Naive B cell (primary cell): ENCODE measurements around the gene TACR1. TPM values are rescaled to one million over a fixed set of nuclear protein-coding genes. Genes with fewer than 3 reads are reported as not detected.
"Not testable (repeated sequence)": the region's sequence is repeated elsewhere in the genome, so short reads cannot be mapped to it uniquely, and the experiment has no call there.

Source experiments
- ATAC-seq, 2 donors: fragments of 150-1000 bp; cut with Tn5 transposase; 2 replicates each; pipeline ENCODE4 v1.10.0; 2021; ENCODE audit warnings: low read depth in 2 of 2, mild to moderate bottlenecking in 2 of 2, moderate library complexity in 2 of 2
- DNase-seq: peaks from one replicate; pipeline ENCODE4 v3.0.0; 2022
- H3K27ac Mint-ChIP-seq, 6 donors: one replicate each; pipeline ENCODE4 v1.8.0; 2020 to 2022; ENCODE audit warnings: mild to moderate bottlenecking in 6 of 6, mixed read lengths in 6 of 6, moderate library complexity in 5 of 6, inconsistent platforms in 2 of 6
- H3K27me3 Mint-ChIP-seq, 3 donors: one replicate each; pipeline ENCODE4 v1.8.0; 2021 to 2022; ENCODE audit warnings: mixed read lengths in 3 of 3, mild to moderate bottlenecking in 1 of 3
- H3K36me3 Mint-ChIP-seq, 2 donors: one replicate each; pipeline ENCODE4 v1.8.0; 2020 to 2022; ENCODE audit warnings: mixed read lengths in 2 of 2, inconsistent platforms in 1 of 2, mild to moderate bottlenecking in 1 of 2
- H3K4me1 Mint-ChIP-seq, 3 donors: one replicate each; pipeline ENCODE4 v1.8.0; 2020 to 2022; ENCODE audit warnings: mixed read lengths in 3 of 3, inconsistent platforms in 1 of 3, mild to moderate bottlenecking in 1 of 3, moderate library complexity in 1 of 3
- H3K4me3 Mint-ChIP-seq, 8 donors: one replicate each; pipeline ENCODE4 v1.8.0; 2020 to 2022; ENCODE audit warnings: mild to moderate bottlenecking in 8 of 8, mixed read lengths in 8 of 8, moderate library complexity in 8 of 8, inconsistent platforms in 2 of 8
- H3K9me3 Mint-ChIP-seq, 7 donors: one replicate each; pipeline ENCODE4 v1.8.0; 2020 to 2022; ENCODE audit warnings: mixed read lengths in 7 of 7, mild to moderate bottlenecking in 5 of 7, inconsistent platforms in 2 of 7, moderate library complexity in 1 of 7
- polyA plus RNA-seq, 6 donors: library from polyadenylated mRNA; unstranded; fragments of 300-500 nt; fragmentation: Illumina TruSeq; gene quantifications; one replicate each; pipeline ENCODE4 v1.2.3, GENCODE V29; 2021; ENCODE audit warnings: low read depth in 6 of 6

The TACR1 gene
- polyA plus RNA-seq, 6 donors from 2014 or later: 0.04 to 0.15 (median 0.14) TPM; not detected in 3

DNA sequence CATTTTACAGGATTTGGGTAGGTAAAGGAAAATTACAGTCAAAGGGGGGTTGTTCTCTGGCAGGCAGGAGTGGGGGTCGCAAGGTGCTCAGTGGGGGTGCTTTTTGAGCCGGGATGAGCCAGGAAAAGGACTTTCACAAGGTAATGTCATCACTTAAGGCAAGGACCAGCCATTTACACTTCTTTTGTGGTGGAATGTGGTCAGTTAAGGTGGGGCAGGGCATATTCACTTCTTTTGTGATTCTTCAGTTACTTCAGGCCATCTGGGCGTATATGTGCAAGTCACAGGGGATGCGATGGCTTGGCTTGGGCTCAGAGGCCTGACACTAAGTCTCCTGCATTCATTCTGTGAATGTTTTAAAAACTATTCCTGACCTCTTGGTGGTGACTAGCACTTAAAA lies 19.9 kb upstream of the TACR1 start:
- not testable (repeated sequence) for H3K4me3 Mint-ChIP-seq, H3K9me3 Mint-ChIP-seq, H3K4me1 Mint-ChIP-seq, DNase-seq, ATAC-seq, H3K36me3 Mint-ChIP-seq, H3K27ac Mint-ChIP-seq
- H3K27me3 Mint-ChIP-seq: peaks cover 19 to 38% (median 37%) of the 10 kb centered on the region in 3 donors

DNA sequence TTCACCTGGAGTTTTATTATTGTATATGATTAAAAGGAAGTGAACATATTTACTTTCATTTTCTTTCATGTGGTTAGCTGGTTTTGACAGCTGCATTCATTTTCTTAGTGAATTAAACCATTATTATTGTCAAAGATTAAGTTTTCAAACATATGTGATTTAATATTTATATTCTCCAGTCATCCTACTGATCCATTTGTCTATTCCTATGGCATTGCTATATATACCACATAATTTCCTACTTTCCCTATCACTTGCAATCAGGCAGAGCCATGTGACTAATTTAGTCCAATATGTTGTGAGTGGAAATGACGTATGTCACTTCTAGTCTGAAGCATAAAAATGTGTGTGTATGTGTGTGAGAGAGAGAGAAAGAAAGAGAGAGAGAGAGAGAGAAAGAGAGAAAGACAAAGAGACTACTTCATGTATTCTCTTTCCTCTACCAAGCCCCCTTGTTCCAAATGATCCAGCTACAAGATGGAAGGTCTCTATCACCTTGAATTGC lies 12.0 kb upstream of the TACR1 start:
- ATAC-seq (no peak), DNase-seq (no peak)
- Mint-ChIP-seq H3K27me3 (peaks cover 9 to 15% (median 12%) of the 10 kb centered on the region in 3 donors), H3K4me1 (peaks cover 4 to 8% (median 6%) of the 10 kb centered on the region in 3 donors), H3K36me3 (peaks cover 0 to 5% of the 10 kb centered on the region in 2 donors), H3K9me3 (peaks cover 0 to 6% (median 1%) of the 10 kb centered on the region in 7 donors), H3K4me3 (no peak overlapping the region), H3K27ac (no peak overlapping the region)

DNA sequence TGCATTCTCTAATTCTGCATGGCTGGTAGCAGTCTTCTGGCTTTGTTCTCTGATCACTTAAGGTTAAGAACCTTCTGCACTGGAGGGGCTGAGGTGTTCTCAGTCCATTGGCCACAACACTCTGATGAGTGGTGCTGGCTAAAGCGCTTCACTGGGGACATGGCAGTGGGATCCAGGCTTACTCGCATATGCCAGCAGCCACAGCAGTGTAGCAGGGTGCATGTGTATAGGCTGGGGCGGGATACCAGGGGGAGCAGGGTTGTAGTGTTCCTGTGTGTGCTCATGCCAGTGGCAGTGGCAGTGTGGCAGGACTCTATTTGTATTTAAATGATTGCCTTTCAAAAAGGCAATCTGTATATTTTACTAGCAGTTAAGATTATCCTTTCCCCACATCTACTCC lies 11.1 kb upstream of the TACR1 start:
- Mint-ChIP-seq H3K4me1 (peaks cover 4 to 8% (median 6%) of the 10 kb centered on the region in 3 donors), H3K9me3 (peaks cover 0 to 6% (median 1%) of the 10 kb centered on the region in 7 donors), H3K4me3 (no peak overlapping the region), H3K27ac (peak overlapping the region in 1 of 6 donors; percentile 56), H3K36me3 (peaks cover 0 to 5% of the 10 kb centered on the region in 2 donors), H3K27me3 (peaks cover 9 to 18% (median 15%) of the 10 kb centered on the region in 3 donors)
- ATAC-seq (no peak), DNase-seq (no peak)

DNA sequence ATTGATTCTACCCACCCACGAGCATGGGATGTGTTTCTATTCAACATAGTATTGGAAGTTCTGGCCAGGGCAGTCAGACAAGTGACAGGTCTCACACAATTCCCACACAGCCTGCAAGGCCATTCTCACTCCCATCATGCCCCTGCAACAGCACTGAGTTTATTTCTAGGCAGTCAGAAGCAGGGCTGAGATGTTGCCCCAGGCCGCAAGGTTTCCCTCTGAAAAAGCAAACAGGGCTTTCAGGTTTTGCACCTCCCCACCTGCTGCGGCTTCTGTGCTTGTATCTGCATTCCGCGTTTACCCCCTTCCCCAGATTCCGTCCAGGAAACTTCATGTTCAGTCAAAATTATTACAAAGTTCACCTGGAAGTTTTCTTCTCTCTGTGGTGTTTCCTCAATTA lies 9.4 kb upstream of the TACR1 start:
- Mint-ChIP-seq H3K27ac (no peak overlapping the region), H3K4me3 (no peak overlapping the region), H3K4me1 (peaks cover 8 to 14% (median 12%) of the 10 kb centered on the region in 3 donors), H3K9me3 (peaks cover 0 to 6% (median 1%) of the 10 kb centered on the region in 7 donors), H3K27me3 (peaks cover 12 to 18% (median 15%) of the 10 kb centered on the region in 3 donors), H3K36me3 (peaks cover 0 to 5% of the 10 kb centered on the region in 2 donors)
- DNase-seq: no peak
- ATAC-seq: no peak

DNA sequence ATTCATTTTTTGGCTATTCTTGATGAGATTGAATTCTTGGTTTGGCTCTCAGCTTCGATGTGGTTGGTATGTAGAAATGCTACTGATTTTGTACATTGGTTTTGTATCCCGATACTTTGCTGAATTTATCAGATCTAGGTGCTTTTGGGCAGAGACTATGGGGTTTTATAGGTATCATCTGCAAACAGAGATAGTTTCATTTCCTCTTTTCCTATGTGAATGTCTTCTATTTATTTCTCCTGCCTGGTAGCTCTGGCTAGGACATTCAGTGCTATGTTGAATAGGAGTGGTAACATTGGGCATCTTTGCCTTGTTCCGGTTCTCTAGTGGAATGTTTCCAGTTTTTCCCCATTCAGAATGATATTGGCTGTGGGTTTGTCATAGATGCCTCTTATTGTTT lies 5.5 kb upstream of the TACR1 start:
- DNase-seq (no peak), ATAC-seq (peak in 1 of 2 donors; percentile 41)
- Mint-ChIP-seq H3K36me3 (no peaks in the 10 kb centered on the region), H3K27me3 (peaks cover 23 to 39% (median 29%) of the 10 kb centered on the region in 3 donors), H3K4me1 (peaks cover 4 to 14% (median 13%) of the 10 kb centered on the region in 3 donors), H3K9me3 (peaks cover 0 to 2% (median 0%) of the 10 kb centered on the region in 7 donors), H3K4me3 (no peak overlapping the region), H3K27ac (no peak overlapping the region)

DNA sequence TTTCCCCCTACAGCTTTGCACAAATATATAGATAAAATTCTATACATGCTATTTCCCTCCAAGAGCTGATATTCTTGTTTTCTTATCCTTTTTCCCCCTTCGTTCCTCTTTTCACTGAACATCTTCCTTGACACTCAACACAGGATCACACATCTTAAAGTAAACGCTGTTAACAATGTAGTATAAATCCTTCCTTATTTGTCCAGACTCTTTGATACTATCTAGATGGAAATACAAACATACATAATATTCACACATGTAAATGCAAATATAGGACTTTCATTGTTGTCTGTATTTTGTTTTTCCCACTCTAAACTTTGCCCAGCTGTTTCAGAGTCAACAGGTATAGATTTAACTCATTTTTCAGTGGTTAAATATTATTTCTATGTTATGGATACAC lies 3.0 kb upstream of the TACR1 start:
- no peak overlapping the region for H3K4me3 Mint-ChIP-seq
- DNase-seq: no peak
- no peak for ATAC-seq
- H3K36me3 Mint-ChIP-seq: no peaks in the 10 kb centered on the region
- peaks cover 7 to 33% (median 19%) of the 10 kb centered on the region in 3 donors for H3K4me1 Mint-ChIP-seq
- H3K9me3 Mint-ChIP-seq: peaks cover 0 to 2% (median 0%) of the 10 kb centered on the region in 7 donors
- no peak overlapping the region for H3K27ac Mint-ChIP-seq
- peaks cover 41 to 52% (median 48%) of the 10 kb centered on the region in 3 donors for H3K27me3 Mint-ChIP-seq

DNA sequence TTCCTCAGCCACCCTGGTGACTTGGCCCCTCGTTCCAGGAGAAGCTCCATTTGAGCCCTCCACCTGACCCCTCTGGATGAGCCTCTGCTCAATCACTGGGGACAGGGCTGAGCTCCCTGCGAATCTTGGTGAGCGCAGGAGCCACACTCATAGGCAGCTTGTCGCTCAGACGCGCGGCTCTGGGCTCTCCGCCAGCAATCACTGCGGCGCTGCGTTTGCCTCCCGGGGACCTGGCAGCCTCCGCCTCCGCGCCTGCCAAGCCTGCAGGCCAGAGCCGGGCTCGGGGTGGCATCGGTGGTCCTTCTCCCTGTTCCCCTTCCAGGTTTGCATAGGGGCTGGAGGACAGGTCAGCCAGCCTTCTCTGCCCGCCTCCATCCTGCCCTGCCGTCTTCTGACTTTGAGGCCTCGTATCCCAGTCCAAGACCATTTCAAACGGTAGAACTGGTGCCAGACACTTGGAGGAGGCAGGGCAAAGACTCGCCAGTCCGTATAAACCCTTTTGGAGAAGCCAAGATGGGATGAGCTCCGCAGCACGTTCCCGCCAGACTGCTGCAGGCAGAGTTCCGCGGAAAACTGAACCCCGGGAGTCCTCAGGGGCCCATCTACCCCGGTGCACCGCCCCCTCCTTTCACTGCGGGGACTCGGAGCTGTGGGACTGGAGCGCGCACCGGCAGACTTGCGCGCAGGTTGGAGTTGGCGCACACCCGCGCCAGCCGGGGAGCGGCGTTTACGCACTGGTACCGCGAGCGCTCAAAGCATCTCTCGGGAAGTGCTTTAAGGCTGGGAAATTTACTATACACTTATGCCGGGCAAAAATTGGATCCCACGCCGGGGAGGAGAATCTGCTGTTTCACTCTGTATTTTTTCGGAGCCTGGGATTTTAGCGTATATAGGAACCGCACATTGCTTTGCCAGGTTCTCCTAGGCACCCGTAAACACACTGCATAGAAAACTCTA lies 1.1 kb upstream of the TACR1 start:
- DNase-seq: no peak
- peak; percentile 34 for ATAC-seq
- Mint-ChIP-seq H3K4me3 (peak overlapping the region; percentile 13 to 87 (median 67)), H3K9me3 (peaks cover 0 to 2% (median 0%) of the 10 kb centered on the region in 7 donors), H3K36me3 (no peaks in the 10 kb centered on the region), H3K27me3 (peaks cover 56 to 58% (median 57%) of the 10 kb centered on the region in 3 donors), H3K4me1 (peaks cover 7 to 33% (median 19%) of the 10 kb centered on the region in 3 donors), H3K27ac (peak overlapping the region in 1 of 6 donors; percentile 53)

DNA sequence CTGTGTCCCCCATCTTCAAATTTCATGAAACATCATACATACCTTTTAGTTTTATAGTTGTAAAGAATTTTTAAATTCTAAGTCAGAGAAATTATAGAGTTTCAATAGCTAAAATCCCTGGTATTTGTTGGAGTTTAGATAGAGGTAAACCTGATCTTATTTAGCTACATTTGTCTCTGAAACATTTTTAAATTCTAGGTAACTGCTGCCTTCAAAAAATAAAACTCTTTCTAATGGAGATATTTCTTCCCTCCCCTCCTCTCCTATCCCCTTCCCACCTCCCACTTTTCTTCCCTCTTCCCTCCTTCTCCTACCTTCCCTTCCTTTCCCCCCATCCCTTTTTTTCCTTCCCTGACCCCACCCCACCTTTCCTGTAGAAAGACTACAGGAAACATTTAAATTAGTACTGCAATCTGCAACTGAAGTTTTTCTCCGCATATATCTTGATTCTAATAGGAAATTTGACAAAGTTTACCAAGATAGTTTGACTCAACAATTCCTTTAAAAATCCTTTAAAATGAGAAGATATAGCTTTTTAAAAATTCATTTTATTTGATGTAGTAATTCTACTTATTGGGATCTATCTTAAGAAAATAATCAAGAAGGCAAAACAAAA lies 4.1 kb downstream of the TACR1 start:
- ATAC-seq (no peak), DNase-seq (no peak)
- Mint-ChIP-seq H3K9me3 (peaks cover 0 to 2% (median 0%) of the 10 kb centered on the region in 7 donors), H3K4me1 (peaks cover 3 to 30% (median 6%) of the 10 kb centered on the region in 3 donors), H3K27me3 (peaks cover 40 to 70% (median 65%) of the 10 kb centered on the region in 3 donors), H3K27ac (no peak overlapping the region), H3K36me3 (no peaks in the 10 kb centered on the region), H3K4me3 (no peak overlapping the region)

DNA sequence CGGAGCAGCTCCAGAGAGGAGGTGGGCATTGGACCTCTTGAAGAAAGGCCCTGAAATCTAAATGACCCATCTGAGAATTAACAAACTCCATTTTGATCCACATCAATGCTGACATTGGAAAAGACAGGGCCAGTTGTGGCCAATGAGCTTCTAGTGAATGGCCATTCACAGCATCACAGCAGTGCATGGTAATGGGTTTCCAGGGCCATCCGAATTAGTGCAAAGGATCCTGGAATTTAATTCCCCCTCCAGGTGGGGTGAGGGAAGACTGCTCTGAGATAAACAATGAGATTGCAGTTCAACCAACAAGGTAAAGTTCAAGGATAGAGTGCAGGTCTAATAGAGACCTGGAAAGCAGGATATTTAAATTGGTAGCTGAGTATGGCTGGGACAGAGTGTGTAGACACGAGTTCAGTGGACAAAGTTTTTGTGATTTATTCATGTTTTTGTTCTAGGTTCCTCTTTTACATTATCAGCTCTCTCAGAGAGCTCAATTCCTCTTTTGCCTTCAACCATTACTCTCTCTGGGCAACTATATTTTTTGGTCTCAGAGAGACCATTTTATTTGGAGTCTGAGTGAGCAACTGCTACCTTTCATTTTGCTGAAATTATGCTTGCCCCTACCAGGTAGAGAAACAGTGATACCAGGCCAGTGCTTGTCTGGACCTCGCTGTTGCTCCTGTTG lies 5.0 kb downstream of the TACR1 start:
- DNase-seq (no peak), ATAC-seq (peak; percentile 52 to 68)
- H3K36me3 Mint-ChIP-seq: no peaks in the 10 kb centered on the region
- peaks cover 36 to 66% (median 59%) of the 10 kb centered on the region in 3 donors for H3K27me3 Mint-ChIP-seq
- H3K9me3 Mint-ChIP-seq: peaks cover 0 to 2% (median 0%) of the 10 kb centered on the region in 7 donors
- H3K4me1 Mint-ChIP-seq: peaks cover 0 to 22% (median under 1%) of the 10 kb centered on the region in 3 donors
- no peak overlapping the region for H3K4me3 Mint-ChIP-seq
- H3K27ac Mint-ChIP-seq: no peak overlapping the region

DNA sequence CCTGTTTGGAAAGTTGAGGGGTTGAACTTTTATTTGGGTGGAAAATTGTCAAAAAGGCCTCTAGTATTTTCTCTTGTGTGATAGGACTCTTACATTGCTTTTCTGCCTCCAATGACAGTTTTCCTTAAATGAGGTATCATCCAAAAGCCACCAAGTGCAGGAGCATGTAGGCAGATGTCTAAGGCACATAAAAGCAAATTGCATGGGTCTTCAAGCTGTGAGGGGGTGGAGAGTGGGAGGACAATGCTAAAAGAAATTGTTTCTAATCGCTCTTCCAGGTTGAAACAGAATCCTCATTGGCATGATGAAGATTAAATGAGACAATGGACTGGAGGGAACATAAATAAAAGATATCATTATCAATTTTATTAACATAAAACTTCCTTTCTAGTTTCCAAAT lies 6.8 kb downstream of the TACR1 start:
- ATAC-seq (no peak), DNase-seq (no peak)
- H3K4me1 Mint-ChIP-seq: peaks cover 0 to 8% (median 0%) of the 10 kb centered on the region in 3 donors
- no peaks in the 10 kb centered on the region for H3K36me3 Mint-ChIP-seq
- no peak overlapping the region for H3K27ac Mint-ChIP-seq
- H3K9me3 Mint-ChIP-seq: peaks cover 0 to 2% (median 0%) of the 10 kb centered on the region in 7 donors
- no peak overlapping the region for H3K4me3 Mint-ChIP-seq
- H3K27me3 Mint-ChIP-seq: peaks cover 24 to 59% (median 56%) of the 10 kb centered on the region in 3 donors

DNA sequence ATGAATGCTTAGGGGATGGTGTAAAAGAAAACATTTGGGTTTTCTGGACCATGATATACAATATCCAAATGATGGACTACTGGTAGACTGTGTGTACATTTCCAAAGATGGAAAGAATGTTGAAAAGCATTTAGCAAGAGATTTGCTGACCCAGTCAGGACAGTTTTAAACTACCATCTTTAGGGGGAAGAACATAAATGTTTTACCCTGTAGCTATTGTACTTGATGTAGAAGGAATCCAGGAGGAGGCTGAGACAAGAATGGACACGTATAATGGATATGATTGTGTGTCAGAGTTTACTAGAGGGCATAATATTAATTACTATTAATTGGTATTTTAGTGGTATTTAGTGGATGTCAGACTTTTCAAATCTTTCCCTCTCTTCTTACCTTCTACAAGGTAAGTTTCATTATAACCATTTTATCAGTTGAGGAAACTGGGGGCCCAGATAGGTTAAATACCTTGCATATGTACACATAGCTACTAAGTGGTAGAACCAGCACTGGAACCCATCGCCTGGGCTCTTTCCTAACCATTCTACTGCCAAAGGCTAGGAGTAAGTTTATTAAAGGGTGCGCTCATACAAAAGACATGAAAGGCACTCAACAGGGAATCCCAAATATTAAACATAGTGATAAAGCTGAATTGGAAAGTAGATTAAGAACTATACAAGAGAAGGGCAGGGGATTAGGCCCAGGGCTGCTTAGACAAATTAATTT lies 8.9 kb downstream of the TACR1 start:
- peaks cover 0 to 8% (median 0%) of the 10 kb centered on the region in 3 donors for H3K4me1 Mint-ChIP-seq
- DNase-seq: no peak
- no peak overlapping the region for H3K4me3 Mint-ChIP-seq
- peaks cover 15 to 43% (median 42%) of the 10 kb centered on the region in 3 donors for H3K27me3 Mint-ChIP-seq
- H3K9me3 Mint-ChIP-seq: peaks cover 0 to 2% (median 0%) of the 10 kb centered on the region in 7 donors
- H3K36me3 Mint-ChIP-seq: no peaks in the 10 kb centered on the region
- no peak for ATAC-seq
- no peak overlapping the region for H3K27ac Mint-ChIP-seq

DNA sequence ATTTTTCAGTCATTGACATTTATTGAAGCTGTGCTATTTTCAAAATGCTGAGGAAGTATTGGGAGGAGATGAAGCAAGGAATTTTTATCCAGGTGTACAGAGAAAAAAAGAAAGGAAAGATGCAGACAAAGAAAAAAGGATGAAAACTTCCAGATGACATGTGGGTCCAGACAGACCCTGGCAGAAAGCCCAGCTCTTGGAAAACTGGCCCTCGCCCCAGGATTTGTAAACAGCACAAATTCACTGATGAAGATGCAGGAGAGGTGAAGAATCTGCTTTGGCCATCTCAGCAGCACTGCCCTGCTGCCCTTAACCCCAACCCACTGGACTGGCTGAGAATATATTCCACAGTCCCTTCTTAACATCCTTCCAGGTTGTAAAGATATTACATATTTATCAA lies 12.5 kb downstream of the TACR1 start:
- peaks cover 15 to 26% (median 24%) of the 10 kb centered on the region in 3 donors for H3K27me3 Mint-ChIP-seq
- no peak overlapping the region for H3K4me3 Mint-ChIP-seq
- peak overlapping the region in 1 of 6 donors; percentile 55 for H3K27ac Mint-ChIP-seq

More for the DNA sequence above, 12.5 kb downstream of the TACR1 start:
- Mint-ChIP-seq H3K4me1 (no peaks in the 10 kb centered on the region), H3K9me3 (no peaks in the 10 kb centered on the region), H3K36me3 (no peaks in the 10 kb centered on the region)
- ATAC-seq (no peak), DNase-seq (no peak)
